Measurements from ENCODE around the gene HTT.

The HTT gene

GRCh38 chr4:3288571-3289094 lies 214.2 kb downstream of the HTT start:
- Histone ChIP-seq H3K36me3 (ENCODE audit: control insufficient read depth, insufficient read depth, low read length) (no peaks in the 10 kb centered on the region), H3K4me3 (replicated peaks; ENCODE audit: low read depth, low read length) (no peak overlapping the region), H3K27me3 (replicated peaks; ENCODE audit: control insufficient read depth, insufficient read depth, low read length) (no peaks in the 10 kb centered on the region; the same call in 1 of the 2 replicates)
- TF ChIP-seq CTCF (IDR thresholded peaks at IDR 0.05; ENCODE audit: insufficient read depth, low read length, poor library complexity, severe bottlenecking): no peak
- DNase-seq (ENCODE audit: extremely low read depth, insufficient read length): no peak

GRCh38 chr4:3290476-3290875 lies 216.0 kb downstream of the HTT start:
- no peak for TF ChIP-seq CTCF (IDR thresholded peaks at IDR 0.05; ENCODE audit: insufficient read depth, low read length, poor library complexity, severe bottlenecking)
- H3K27me3 ChIP-seq (replicated peaks; ENCODE audit: control insufficient read depth, insufficient read depth, low read length): no peaks in the 10 kb centered on the region; the same call in 1 of the 2 replicates
- H3K36me3 ChIP-seq (ENCODE audit: control insufficient read depth, insufficient read depth, low read length): no peaks in the 10 kb centered on the region
- DNase-seq (ENCODE audit: extremely low read depth, insufficient read length): no peak
- H3K4me3 ChIP-seq (replicated peaks; ENCODE audit: low read depth, low read length): no peak overlapping the region

GRCh38 chr4:3290889-3291321 lies 216.4 kb downstream of the HTT start:
- Histone ChIP-seq H3K36me3 (ENCODE audit: control insufficient read depth, insufficient read depth, low read length) (no peaks in the 10 kb centered on the region), H3K27me3 (replicated peaks; ENCODE audit: control insufficient read depth, insufficient read depth, low read length) (no peaks in the 10 kb centered on the region; the same call in 1 of the 2 replicates), H3K4me3 (replicated peaks; ENCODE audit: low read depth, low read length) (no peak overlapping the region)
- no peak for TF ChIP-seq CTCF (IDR thresholded peaks at IDR 0.05; ENCODE audit: insufficient read depth, low read length, poor library complexity, severe bottlenecking)
- DNase-seq (ENCODE audit: extremely low read depth, insufficient read length): no peak

- H3K4me3 ChIP-seq (replicated peaks; ENCODE audit: low read depth, low read length): peak overlapping the region; percentile 68; the same call in 1 of the 2 replicates
- DNase-seq (ENCODE audit: extremely low read depth, insufficient read length): no peak
- no peak for TF ChIP-seq CTCF (IDR thresholded peaks at IDR 0.05; ENCODE audit: insufficient read depth, low read length, poor library complexity, severe bottlenecking)
These were observed 217.0 kb downstream of the HTT start for GRCh38 chr4:3291411-3291968.

GRCh38 chr4:3291969-3292570 lies 217.6 kb downstream of the HTT start:
- Histone ChIP-seq H3K4me3 (replicated peaks; ENCODE audit: low read depth, low read length) (peak overlapping the region; percentile 68), H3K27me3 (replicated peaks; ENCODE audit: control insufficient read depth, insufficient read depth, low read length) (no peaks in the 10 kb centered on the region; the same call in 1 of the 2 replicates), H3K36me3 (ENCODE audit: control insufficient read depth, insufficient read depth, low read length) (no peaks in the 10 kb centered on the region)
- no peak for TF ChIP-seq CTCF (IDR thresholded peaks at IDR 0.05; ENCODE audit: insufficient read depth, low read length, poor library complexity, severe bottlenecking)
- DNase-seq (ENCODE audit: extremely low read depth, insufficient read length): no peak

More at GRCh38 chr4:3291411-3291968, 217.0 kb downstream of the HTT start:
- H3K36me3 ChIP-seq (ENCODE audit: control insufficient read depth, insufficient read depth, low read length): no peaks in the 10 kb centered on the region
- H3K27me3 ChIP-seq (replicated peaks; ENCODE audit: control insufficient read depth, insufficient read depth, low read length): no peaks in the 10 kb centered on the region; the same call in 1 of the 2 replicates
